Upper lobe of left lung (tissue), 6 donors: ENCODE results near the gene COTL1. TPM values are rescaled to one million over a fixed set of nuclear protein-coding genes. Genes with fewer than 3 reads are reported as not detected.
"Not testable (repeated sequence)": the region's sequence is repeated elsewhere in the genome, so short reads cannot be mapped to it uniquely, and the experiment has no call there.

Experiments used
- ATAC-seq, 2 donors: fragments of 200-7000 bp; cut with Tn5 transposase; one replicate each; pipeline ENCODE4 v1.9.1; 2022; ENCODE audit warnings: mild to moderate bottlenecking in 2 of 2, moderate library complexity in 2 of 2; ENCODE audit not compliant: low FRiP score in 2 of 2
- DNase-seq, 2 donors: peaks; one replicate each; pipeline ENCODE4 v3.0.0-alpha.2; 2019 to 2020
- H3K27ac ChIP-seq, 4 donors: fragments of 200-600 bp; sonication (generic); one replicate each; pipeline ENCODE4 v1.5.1; 2016 to 2019
- H3K27me3 ChIP-seq, 4 donors: fragments of 200-600 bp; sonication (generic); one replicate each; pipeline ENCODE4 v1.5.1; 2017 to 2019
- H3K36me3 ChIP-seq, 4 donors: fragments of 200-600 bp; sonication (generic); one replicate each; pipeline ENCODE4 v1.5.1; 2016 to 2019
- H3K4me1 ChIP-seq, 4 donors: fragments of 200-600 bp; sonication (generic); one replicate each; pipeline ENCODE4 v1.5.1; 2018 to 2019
- H3K4me3 ChIP-seq, 4 donors: fragments of 200-600 bp; sonication (generic); one replicate each; pipeline ENCODE4 v1.5.1; 2017 to 2019; ENCODE audit warnings: mild to moderate bottlenecking in 2 of 4, moderate library complexity in 1 of 4
- H3K9me3 ChIP-seq, 4 donors: fragments of 200-600 bp; sonication (generic); one replicate each; pipeline ENCODE4 v1.5.1; 2018 to 2019
- CTCF ChIP-seq, 6 experiments: fragments of 450-650 bp in 4 of 6; fragments of 200-600 bp in 2 of 6; sonication (generic) in 2 of 6; IDR thresholded peaks; one replicate each; pipeline ENCODE4 v1.5.1; 2016 to 2019; ENCODE audit warnings: antibody characterized with exemption in 6 of 6
- EP300 ChIP-seq, 4 donors: sonication (generic); formaldehyde crosslinking; IDR thresholded peaks; one replicate each; pipeline ENCODE4 v1.5.1; 2017; ENCODE audit warnings: antibody characterized with exemption in 4 of 4, control low read depth in 2 of 4
- POLR2A ChIP-seq, 4 donors: fragments of 450-650 bp; IDR thresholded peaks; one replicate each; pipeline ENCODE4 v1.5.1; 2016 to 2017; ENCODE audit warnings: antibody characterized with exemption in 4 of 4, mild to moderate bottlenecking in 2 of 4
- POLR2AphosphoS5 ChIP-seq, 2 donors: sonication (generic); formaldehyde crosslinking; IDR thresholded peaks; one replicate each; pipeline ENCODE4 v1.5.1; 2017; ENCODE audit warnings: antibody characterized with exemption in 2 of 2
- WGBS, 2 donors: methylation state at CpG; one replicate each; pipeline ENCODE4 v1.1.5; 2017 to 2018; 5-methylcytosine and 5-hydroxymethylcytosine counted together
- total RNA-seq, 6 donors: library from RNA; depleted of rRNA in 4 of 6; stranded (reverse); fragments of >200 nt in 4 of 6; gene quantifications; one replicate each; pipeline versions ENCODE4 v1.1.0 to v1.2.1, GENCODE V29; 2016 to 2021
- donor health status: DM: no; HTN: no; CAD: no; lungs with moderate emphysema.
- donor health status: DM: no; HTN: yes; CAD: no; lungs with severe emphysema.

The COTL1 gene
- total RNA-seq, 6 donors from 2014 or later: 31.6 to 256 (median 75.6) TPM

DNA sequence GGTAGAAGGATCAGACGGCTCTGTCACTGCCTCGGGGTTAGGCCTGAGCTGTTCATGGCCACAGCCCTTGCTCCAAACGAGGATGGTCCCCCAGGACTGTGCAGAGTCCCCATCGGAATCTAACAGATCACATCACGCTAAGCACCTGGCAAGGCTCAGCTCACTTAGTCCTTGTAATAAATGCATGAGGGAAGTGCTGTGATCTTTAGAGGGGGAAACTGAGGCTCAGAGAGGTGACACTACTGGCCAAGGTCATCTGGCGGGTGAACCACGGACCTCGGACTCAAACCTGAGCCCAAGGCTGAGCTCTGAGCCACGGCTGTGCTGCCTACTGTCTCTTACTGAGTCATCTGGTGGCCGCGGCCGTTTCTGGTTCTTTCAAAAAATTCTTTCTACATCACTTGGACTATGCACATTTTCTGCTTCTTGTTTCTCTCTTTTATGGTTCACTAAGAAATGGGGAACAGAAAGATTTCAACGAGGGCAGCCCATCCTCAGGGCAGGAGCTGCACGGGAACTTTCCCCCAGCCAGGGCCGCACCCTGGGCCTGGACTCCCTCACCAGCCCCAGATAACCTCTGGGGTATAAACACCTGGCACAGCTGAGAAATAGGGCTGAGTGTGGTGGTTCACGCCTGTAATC is 55.6 kb downstream of the COTL1 start:
- H3K27ac ChIP-seq: peak overlapping the region in 1 of 4 donors; percentile 8
- ATAC-seq (peak in 1 of 2 donors; percentile 53), DNase-seq (peak; percentile 38 to 43)
- no peaks in the 10 kb centered on the region for H3K27me3 ChIP-seq
- H3K4me3 ChIP-seq: no peak overlapping the region
- H3K9me3 ChIP-seq: no peaks in the 10 kb centered on the region
- no peaks in the 10 kb centered on the region for H3K4me1 ChIP-seq
- peaks cover 0 to 14% (median 3%) of the 10 kb centered on the region in 4 donors for H3K36me3 ChIP-seq
- no peak for TF ChIP-seq EP300 (IDR thresholded peaks at IDR 0.05)
- TF ChIP-seq CTCF (IDR thresholded peaks at IDR 0.05): no peak
- no peak for TF ChIP-seq POLR2A (IDR thresholded peaks at IDR 0.05)
- TF ChIP-seq POLR2AphosphoS5 (IDR thresholded peaks at IDR 0.05): no peak
- WGBS, 2 donors: 81 to 90% methylated on average over 13 to 16 of the region's 16 CpGs

DNA sequence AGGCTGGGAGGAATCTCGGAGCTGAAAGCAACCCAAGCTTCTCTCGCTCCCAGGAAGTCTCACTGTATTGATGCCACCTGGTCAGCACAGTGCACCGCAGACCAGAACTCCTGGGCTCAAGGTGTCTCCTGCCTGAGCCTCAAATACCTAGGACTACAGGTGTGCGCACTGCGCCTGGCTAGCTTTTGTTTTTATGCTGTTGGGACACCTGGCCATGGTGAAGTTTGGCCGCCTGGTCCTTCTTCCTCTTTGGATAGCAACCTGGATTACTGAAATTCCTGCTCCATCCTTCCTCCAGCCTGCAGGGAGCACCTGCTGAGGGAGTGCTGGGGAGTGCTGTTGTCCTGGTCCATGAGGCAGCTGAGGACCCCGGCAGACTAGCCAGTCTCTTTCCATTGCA is 56.6 kb downstream of the COTL1 start:
- ATAC-seq (no peak), DNase-seq (no peak)
- Histone ChIP-seq H3K36me3 (peaks cover 0 to 11% (median 2%) of the 10 kb centered on the region in 4 donors), H3K4me3 (no peak overlapping the region), H3K9me3 (no peaks in the 10 kb centered on the region), H3K27me3 (no peaks in the 10 kb centered on the region), H3K4me1 (no peaks in the 10 kb centered on the region), H3K27ac (no peak overlapping the region)
- 90 to 91% methylated on average over 7 of the region's 7 CpGs for WGBS, 2 donors
- TF ChIP-seq CTCF (IDR thresholded peaks at IDR 0.05) (no peak), POLR2AphosphoS5 (IDR thresholded peaks at IDR 0.05) (no peak), POLR2A (IDR thresholded peaks at IDR 0.05) (no peak), EP300 (IDR thresholded peaks at IDR 0.05) (no peak)

- Histone ChIP-seq H3K36me3 (peaks cover 0 to 5% (median 0%) of the 10 kb centered on the region in 4 donors), H3K9me3 (no peaks in the 10 kb centered on the region), H3K27ac (no peak overlapping the region), H3K27me3 (no peaks in the 10 kb centered on the region), H3K4me3 (no peak overlapping the region), H3K4me1 (no peaks in the 10 kb centered on the region)
- 58 to 84% methylated on average over 5 of the region's 5 CpGs for WGBS, 2 donors
- DNase-seq (no peak), ATAC-seq (no peak)
- TF ChIP-seq EP300 (IDR thresholded peaks at IDR 0.05): no peak
- TF ChIP-seq CTCF (IDR thresholded peaks at IDR 0.05): no peak
- TF ChIP-seq POLR2AphosphoS5 (IDR thresholded peaks at IDR 0.05): no peak
- no peak for TF ChIP-seq POLR2A (IDR thresholded peaks at IDR 0.05)
These were observed 57.6 kb downstream of the COTL1 start for GRCh38 chr16:84560269-84560668.

- WGBS, 2 donors: 83 to 93% methylated on average over 3 to 14 of the region's 14 CpGs
These were observed 58.5 kb downstream of the COTL1 start for GRCh38 chr16:84559311-84559932.

DNA sequence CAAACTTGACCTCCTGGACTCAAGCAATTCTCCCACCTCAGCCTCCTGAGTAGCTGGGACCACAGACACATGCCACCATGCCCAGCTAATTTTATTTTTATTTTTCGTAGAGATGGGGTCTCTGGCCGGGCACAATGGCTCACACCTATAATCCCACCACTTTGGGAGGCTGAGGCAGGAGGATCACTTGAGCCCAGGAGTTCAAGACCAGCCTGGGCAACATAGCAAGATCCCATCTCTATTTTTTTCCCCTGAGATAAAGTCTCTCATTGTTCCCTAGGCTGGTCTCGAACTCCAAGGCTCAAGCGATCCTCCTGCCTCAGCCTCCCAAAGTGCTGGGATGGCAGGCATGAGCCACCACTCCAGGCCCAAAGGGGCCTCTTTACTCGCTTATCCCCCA is 59.0 kb downstream of the COTL1 start:
- 92% methylated on average over 5 of the region's 5 CpGs for WGBS, 2 donors
- DNase-seq, H3K4me3 ChIP-seq, H3K27ac ChIP-seq, H3K36me3 ChIP-seq, H3K27me3 ChIP-seq, H3K4me1 ChIP-seq, ATAC-seq, H3K9me3 ChIP-seq: not testable (repeated sequence)

More at GRCh38 chr16:84559311-84559932, 58.5 kb downstream of the COTL1 start:
- Histone ChIP-seq H3K9me3 (no peaks in the 10 kb centered on the region), H3K36me3 (peaks cover 0 to 3% (median 0%) of the 10 kb centered on the region in 4 donors), H3K27ac (no peak overlapping the region), H3K4me1 (no peaks in the 10 kb centered on the region), H3K27me3 (no peaks in the 10 kb centered on the region), H3K4me3 (no peak overlapping the region)
- DNase-seq (no peak), ATAC-seq (no peak)
- TF ChIP-seq POLR2AphosphoS5 (IDR thresholded peaks at IDR 0.05): no peak
- TF ChIP-seq EP300 (IDR thresholded peaks at IDR 0.05): no peak
- TF ChIP-seq CTCF (IDR thresholded peaks at IDR 0.05): no peak
- no peak for TF ChIP-seq POLR2A (IDR thresholded peaks at IDR 0.05)
